Endothelial cell of umbilical vein (primary cell): ENCODE measurements around the gene CCDC183. TPM values are rescaled to one million over a fixed set of nuclear protein-coding genes. Genes with fewer than 3 reads are reported as not detected.

ENCODE experiments used
- BruUV-seq: library from RNA; stranded (reverse); fragments of 400-500 nt; replicated peaks from 2 replicates; lab custom pipeline; 2021; lab: Mats Ljungman, UMichigan
- CTCF ChIA-PET: fragments of 300-600, 350-600 bp; sonication (Branson Sonifier 250); formaldehyde crosslinking; loops from one replicate; lab custom pipeline; 2021; ENCODE audit warnings: antibody characterized with exemption, inconsistent platforms; lab: Charles Lee
- POLR2A ChIA-PET: fragments of 300-600, 350-600 bp; sonication (Branson Sonifier 250); formaldehyde crosslinking; loops from one replicate; lab custom pipeline; 2021; ENCODE audit warnings: antibody characterized with exemption, inconsistent platforms; lab: Charles Lee
- DNase-seq: peaks from one replicate; pipeline ENCODE4 v3.0.0-alpha.2; 2011; ENCODE audit warnings: low read depth, low spot score
- FAIRE-seq: peaks from 2 replicates; lab custom pipeline; 2011; peaks lifted over from hg19 to GRCh38; lab: Jason Lieb, UNC
- H2AFZ ChIP-seq: 2 replicates; pipeline ENCODE4 v1.6.0; 2012; ENCODE audit warnings: low read depth, low read length, control low read depth, inconsistent platforms
- H3K27ac ChIP-seq: 2 replicates; pipeline ENCODE4 v1.5.1; 2011; ENCODE audit warnings: low read depth, mild to moderate bottlenecking, control low read depth, low read length, moderate library complexity; ENCODE audit not compliant: insufficient read depth
- H3K27me3 ChIP-seq, 2 experiments: 2 replicates each; pipeline versions ENCODE4 v1.6.0 to v1.6.1; 2011; ENCODE audit warnings: low read length in 2 of 2, mixed read lengths in 1 of 2; ENCODE audit not compliant: control insufficient read depth in 2 of 2, insufficient read depth in 2 of 2
- H3K36me3 ChIP-seq, 2 experiments: 2 replicates in 1 of 2; 3 replicates in 1 of 2; pipeline ENCODE4 v1.5.1; 2011; ENCODE audit warnings: low read length in 2 of 2, mild to moderate bottlenecking in 1 of 2, moderate library complexity in 1 of 2; ENCODE audit not compliant: control insufficient read depth in 2 of 2, insufficient read depth in 2 of 2; ENCODE audit errors: extremely low read depth in 1 of 2
- H3K4me1 ChIP-seq: 3 replicates; pipeline ENCODE4 v1.5.1; 2011; ENCODE audit warnings: mild to moderate bottlenecking, low read length; ENCODE audit not compliant: control insufficient read depth, insufficient read depth; ENCODE audit errors: extremely low read depth
- H3K4me2 ChIP-seq: 2 replicates; pipeline ENCODE4 v1.6.1; 2011; ENCODE audit warnings: low read length, control low read depth, mixed read lengths; ENCODE audit not compliant: insufficient read depth
- H3K4me3 ChIP-seq, 3 experiments: fragments of 200-600 bp in 1 of 3; sonication (generic), shearing (Covaris generic) in 1 of 3; replicated peaks in 1 of 3; 2 replicates each; pipeline ENCODE4 v1.5.1; 2011 to 2016; ENCODE audit warnings: control low read depth in 3 of 3, low read length in 3 of 3, mild to moderate bottlenecking in 2 of 3, inconsistent platforms in 1 of 3, low read depth in 1 of 3, moderate library complexity in 1 of 3; ENCODE audit not compliant: insufficient read depth in 1 of 3
- H3K79me2 ChIP-seq: 2 replicates; pipeline ENCODE4 v1.6.0; 2012; ENCODE audit warnings: low read length, inconsistent platforms; ENCODE audit not compliant: control insufficient read depth, insufficient read depth
- H3K9ac ChIP-seq: replicated peaks from 2 replicates; pipeline ENCODE3; 2011; ENCODE audit warnings: low read length, control low read depth; ENCODE audit not compliant: insufficient read depth; ENCODE audit errors: extremely low read depth
- H3K9me1 ChIP-seq: replicated peaks from 3 replicates; pipeline ENCODE4 v1.6.0; 2011; ENCODE audit warnings: mild to moderate bottlenecking, low read length; ENCODE audit not compliant: control insufficient read depth, insufficient read depth; ENCODE audit errors: extremely low read depth
- H3K9me3 ChIP-seq: replicated peaks from 2 replicates; pipeline ENCODE4 v1.5.1; 2012; ENCODE audit warnings: low read length, inconsistent platforms; ENCODE audit not compliant: control insufficient read depth, insufficient read depth
- H4K20me1 ChIP-seq: replicated peaks from 2 replicates; pipeline ENCODE3; 2011; ENCODE audit warnings: mild to moderate bottlenecking, low read length; ENCODE audit not compliant: control insufficient read depth, insufficient read depth; ENCODE audit errors: extremely low read depth
- EZH2 ChIP-seq: IDR thresholded peaks from 2 replicates; pipeline ENCODE4 v1.6.1; 2012; ENCODE audit warnings: borderline replicate concordance, low read depth, mild to moderate bottlenecking, moderate library complexity, low read length, inconsistent platforms; ENCODE audit not compliant: severe bottlenecking
- FOS ChIP-seq: IDR thresholded peaks from 2 replicates; pipeline ENCODE4 v1.6.1; 2011; ENCODE audit warnings: mild to moderate bottlenecking, low read length, moderate library complexity, borderline replicate concordance; ENCODE audit not compliant: insufficient read depth
- GATA2 ChIP-seq: IDR thresholded peaks from 2 replicates; pipeline ENCODE4 v1.7.0; 2011; ENCODE audit warnings: low read depth, mild to moderate bottlenecking, moderate library complexity, mixed read lengths, low read length; ENCODE audit not compliant: insufficient read length, insufficient read depth
- JUN ChIP-seq: IDR thresholded peaks from 2 replicates; pipeline ENCODE4 v1.6.1; 2011; ENCODE audit warnings: borderline replicate concordance, low read depth; ENCODE audit not compliant: insufficient read length, insufficient read depth
- MYC ChIP-seq: IDR thresholded peaks from one replicate; pipeline ENCODE4 v1.6.1; 2011; ENCODE audit warnings: mild to moderate bottlenecking, low read depth, low read length
- POLR2A ChIP-seq: IDR thresholded peaks from 2 replicates; pipeline ENCODE4 v1.6.1; 2012; ENCODE audit warnings: low read depth, mild to moderate bottlenecking, control low read depth, low read length
- POLR2AphosphoS5 ChIP-seq: IDR thresholded peaks from 2 replicates; pipeline ENCODE4 v1.6.1; 2012; ENCODE audit warnings: low read depth, mild to moderate bottlenecking, control low read depth, low read length, moderate library complexity; ENCODE audit not compliant: insufficient read depth
- dilution Hi-C: fragments of 300-500 bp; cut with MboI; formaldehyde crosslinking; loops from one replicate; pipeline ENCODE4 v1.15.0; 2019; ENCODE audit warnings: low sequenced_read_pairs; ENCODE audit not compliant: extremely low pct_ligation_motif_present
- intact Hi-C: fragments of 100-400 bp; cut with micrococcal nuclease; formaldehyde crosslinking; loops from one replicate; pipeline ENCODE4 v1.10.0; 2022
- polyA plus RNA-seq, 4 experiments: library from polyadenylated mRNA; depleted of rRNA in 3 of 4; stranded (reverse) in 3 of 4; unstranded in 1 of 4; fragments of >200 nt; gene quantifications; 2 replicates each; pipeline versions ENCODE4 v1.2.1 to v1.2.3, GENCODE V29; 2011 to 2012; ENCODE audit warnings: missing spikeins in 1 of 4
- total RNA-seq: library from RNA; stranded (reverse); gene quantifications from 2 replicates; pipeline ENCODE4 v1.2.3, GENCODE V29; 2021
- TF ChIP-seq, protein P1 (sequence below), 2 donors: IDR thresholded peaks; 1 replicate in 1 of 2; 2 replicates in 1 of 2; pipeline ENCODE4 v1.5.1; 2011; ENCODE audit warnings: low read length in 2 of 2, mild to moderate bottlenecking in 2 of 2, moderate library complexity in 2 of 2, control low read depth in 1 of 2, inconsistent platforms in 1 of 2, low read depth in 1 of 2; ENCODE audit not compliant: insufficient read depth in 1 of 2; ENCODE audit errors: extremely low read depth in 1 of 2
- TF ChIP-seq, protein P2 (sequence below): IDR thresholded peaks from 2 replicates; pipeline ENCODE4 v1.6.1; 2011; ENCODE audit not compliant: insufficient read depth, insufficient read length

The CCDC183 gene
- total and polyA plus RNA-seq, 2 donors (not counting 3 experiments of a cell fraction or from before 2014, with no cell fraction given) = 0.50 TPM; not detected in 1

DNA sequence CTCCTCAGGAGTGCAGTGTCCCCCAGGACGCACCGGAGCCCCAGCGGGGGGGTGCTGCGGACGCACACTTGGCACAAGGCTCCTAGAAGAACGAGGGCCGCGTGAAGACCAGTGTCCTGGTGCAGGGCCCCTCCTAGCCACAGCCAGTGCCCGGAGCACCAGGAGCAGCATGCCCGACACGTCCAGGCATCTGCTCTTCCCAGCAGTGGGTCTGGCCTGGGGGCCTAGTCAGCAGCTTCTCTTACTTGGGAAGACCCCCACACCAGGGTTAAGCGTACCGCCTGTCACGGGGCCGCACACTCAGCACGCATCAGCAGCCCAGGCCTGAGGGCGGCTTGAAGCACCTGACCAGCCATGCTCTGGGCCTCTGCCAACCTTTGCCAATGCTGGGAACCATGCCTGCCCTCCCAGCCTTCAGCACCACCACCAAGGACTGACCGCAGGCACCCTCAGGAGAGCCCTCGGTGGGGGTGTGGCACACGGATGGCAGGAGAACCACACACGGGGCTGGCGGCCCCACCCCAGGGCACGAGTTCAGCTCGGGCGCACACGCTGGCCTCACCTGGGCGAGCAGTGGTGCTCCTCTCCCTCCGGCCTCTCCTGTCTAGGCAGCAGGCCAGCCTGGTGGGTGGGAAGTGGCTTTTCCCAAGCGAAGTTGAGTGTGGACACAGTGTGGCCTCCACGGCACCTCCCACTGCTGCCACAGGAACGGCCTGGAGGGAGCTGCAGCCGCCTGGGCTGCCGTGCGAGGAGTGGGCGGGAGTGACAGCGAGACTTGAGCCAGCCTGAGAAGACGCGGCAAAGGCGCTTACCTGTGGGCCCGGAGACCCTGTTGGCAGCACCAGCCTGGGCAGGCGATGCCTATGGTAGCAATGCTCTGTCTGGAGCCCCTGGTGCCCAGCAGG is 34.1 kb downstream of the CCDC183 start:
- no peak overlapping the region for H3K4me2 ChIP-seq
- no peak for DNase-seq
- ChIA-PET POLR2A (no interaction called here), CTCF (no interaction called here)
- H3K79me2 ChIP-seq = no peaks in the 10 kb centered on the region
- H3K36me3 ChIP-seq = peaks cover 11 to 40% of the 10 kb centered on the region in 2 experiments
- TF ChIP-seq, protein P1, sequence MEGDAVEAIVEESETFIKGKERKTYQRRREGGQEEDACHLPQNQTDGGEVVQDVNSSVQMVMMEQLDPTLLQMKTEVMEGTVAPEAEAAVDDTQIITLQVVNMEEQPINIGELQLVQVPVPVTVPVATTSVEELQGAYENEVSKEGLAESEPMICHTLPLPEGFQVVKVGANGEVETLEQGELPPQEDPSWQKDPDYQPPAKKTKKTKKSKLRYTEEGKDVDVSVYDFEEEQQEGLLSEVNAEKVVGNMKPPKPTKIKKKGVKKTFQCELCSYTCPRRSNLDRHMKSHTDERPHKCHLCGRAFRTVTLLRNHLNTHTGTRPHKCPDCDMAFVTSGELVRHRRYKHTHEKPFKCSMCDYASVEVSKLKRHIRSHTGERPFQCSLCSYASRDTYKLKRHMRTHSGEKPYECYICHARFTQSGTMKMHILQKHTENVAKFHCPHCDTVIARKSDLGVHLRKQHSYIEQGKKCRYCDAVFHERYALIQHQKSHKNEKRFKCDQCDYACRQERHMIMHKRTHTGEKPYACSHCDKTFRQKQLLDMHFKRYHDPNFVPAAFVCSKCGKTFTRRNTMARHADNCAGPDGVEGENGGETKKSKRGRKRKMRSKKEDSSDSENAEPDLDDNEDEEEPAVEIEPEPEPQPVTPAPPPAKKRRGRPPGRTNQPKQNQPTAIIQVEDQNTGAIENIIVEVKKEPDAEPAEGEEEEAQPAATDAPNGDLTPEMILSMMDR (IDR thresholded peaks at IDR 0.05; ENCODE audit: extremely low read depth in 1 of 2, insufficient read depth in 1 of 2, low read depth in 1 of 2, low read length in 2 of 2) = no peak
- no peak for TF ChIP-seq FOS
- no peak for TF ChIP-seq GATA2
- no peak for TF ChIP-seq EZH2
- TF ChIP-seq POLR2AphosphoS5 = no peak
- TF ChIP-seq, protein P2, sequence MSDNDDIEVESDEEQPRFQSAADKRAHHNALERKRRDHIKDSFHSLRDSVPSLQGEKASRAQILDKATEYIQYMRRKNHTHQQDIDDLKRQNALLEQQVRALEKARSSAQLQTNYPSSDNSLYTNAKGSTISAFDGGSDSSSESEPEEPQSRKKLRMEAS = no peak
- no peak for TF ChIP-seq JUN
- no peak for TF ChIP-seq POLR2A
- TF ChIP-seq MYC = no peak
- dilution Hi-C loops (no loop called here), intact Hi-C loops (no loop called here)
- H3K27ac ChIP-seq = no peak overlapping the region
- H2AFZ ChIP-seq = no peak overlapping the region
- H3K27me3 ChIP-seq = no peaks in the 10 kb centered on the region
- H3K9me3 ChIP-seq = no peaks in the 10 kb centered on the region
- no peak overlapping the region for H3K4me3 ChIP-seq
- H3K9ac ChIP-seq = no peak overlapping the region
- H3K9me1 ChIP-seq = no peaks in the 10 kb centered on the region
- no peaks in the 10 kb centered on the region for H4K20me1 ChIP-seq
- no TSS peak for BruUV-seq
- no peaks in the 10 kb centered on the region for H3K4me1 ChIP-seq
- FAIRE-seq = no peak
